GM12865 (cell line): Measurements from ENCODE around the gene SLC15A3.
A peak's percentile ranks its signal among the peaks of the same experiment; 100 is the strongest.
"Not testable (repeated sequence)": the region's sequence is repeated elsewhere in the genome, so short reads cannot be mapped to it uniquely, and the experiment has no call there.

Experiments
- DNase-seq: peaks from one replicate; pipeline ENCODE4 v3.0.0; 2010; ENCODE audit warnings: low read depth
- H3K4me3 ChIP-seq: 2 replicates; pipeline ENCODE4 v1.5.1; 2011; ENCODE audit warnings: mild to moderate bottlenecking, low read depth, low read length, control low read depth
- TF ChIP-seq, protein P1 (sequence below): IDR thresholded peaks from 2 replicates; pipeline ENCODE4 v1.5.1; 2011; ENCODE audit warnings: low read length, control low read depth, low read depth, inconsistent platforms; ENCODE audit not compliant: insufficient read depth; ENCODE audit errors: missing control alignments

SLC15A3 gene

DNA sequence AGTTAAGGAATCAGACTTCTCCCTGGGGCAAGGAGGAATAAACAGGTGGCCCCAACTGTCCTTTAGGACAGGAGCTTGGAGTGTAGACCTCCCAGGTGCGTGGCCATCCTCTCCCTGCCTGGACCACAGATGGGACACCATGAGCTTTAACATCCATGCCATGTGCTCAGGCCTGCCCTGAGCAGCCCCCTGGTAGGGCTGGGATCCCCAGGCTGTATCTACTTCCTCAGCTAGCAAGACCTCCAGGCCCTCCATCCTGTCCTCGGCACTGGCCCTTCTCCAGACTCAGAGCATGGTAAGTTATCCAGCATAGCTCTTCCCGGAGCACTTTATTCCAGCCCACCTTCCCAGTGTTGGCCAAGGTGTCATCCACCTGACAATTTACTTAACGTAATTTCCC lies 25.2 kb upstream of the SLC15A3 start:
- TF ChIP-seq, protein P1, sequence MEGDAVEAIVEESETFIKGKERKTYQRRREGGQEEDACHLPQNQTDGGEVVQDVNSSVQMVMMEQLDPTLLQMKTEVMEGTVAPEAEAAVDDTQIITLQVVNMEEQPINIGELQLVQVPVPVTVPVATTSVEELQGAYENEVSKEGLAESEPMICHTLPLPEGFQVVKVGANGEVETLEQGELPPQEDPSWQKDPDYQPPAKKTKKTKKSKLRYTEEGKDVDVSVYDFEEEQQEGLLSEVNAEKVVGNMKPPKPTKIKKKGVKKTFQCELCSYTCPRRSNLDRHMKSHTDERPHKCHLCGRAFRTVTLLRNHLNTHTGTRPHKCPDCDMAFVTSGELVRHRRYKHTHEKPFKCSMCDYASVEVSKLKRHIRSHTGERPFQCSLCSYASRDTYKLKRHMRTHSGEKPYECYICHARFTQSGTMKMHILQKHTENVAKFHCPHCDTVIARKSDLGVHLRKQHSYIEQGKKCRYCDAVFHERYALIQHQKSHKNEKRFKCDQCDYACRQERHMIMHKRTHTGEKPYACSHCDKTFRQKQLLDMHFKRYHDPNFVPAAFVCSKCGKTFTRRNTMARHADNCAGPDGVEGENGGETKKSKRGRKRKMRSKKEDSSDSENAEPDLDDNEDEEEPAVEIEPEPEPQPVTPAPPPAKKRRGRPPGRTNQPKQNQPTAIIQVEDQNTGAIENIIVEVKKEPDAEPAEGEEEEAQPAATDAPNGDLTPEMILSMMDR, result no peak
- no peak for DNase-seq
- H3K4me3 ChIP-seq, result no peak overlapping the region

GRCh38 chr11:60974726-60975125 lies 22.8 kb upstream of the SLC15A3 start:
- no peak for DNase-seq
- no peak overlapping the region for H3K4me3 ChIP-seq
- TF ChIP-seq, protein P1, result no peak

DNA sequence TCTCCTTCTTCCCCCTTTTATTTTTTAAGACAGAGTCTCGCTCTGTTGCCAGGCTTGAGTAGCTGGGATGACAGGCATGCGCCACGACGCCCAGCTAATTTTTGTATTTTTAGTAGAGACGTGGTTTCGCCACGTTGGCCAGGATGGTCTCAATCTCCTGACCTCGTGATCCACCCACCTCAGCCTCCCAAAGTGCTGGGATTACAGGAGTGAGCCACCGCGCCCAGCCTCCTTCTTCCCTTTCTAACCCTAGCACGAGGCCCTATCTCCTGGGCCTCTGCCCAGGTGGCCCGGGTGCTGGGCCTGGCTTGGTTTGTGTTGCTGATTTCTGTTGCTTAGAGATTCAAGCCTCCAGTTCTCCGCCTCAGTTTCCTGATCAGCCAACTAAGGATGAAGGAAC lies 22.3 kb upstream of the SLC15A3 start:
- not testable (repeated sequence) for H3K4me3 ChIP-seq, DNase-seq

DNA sequence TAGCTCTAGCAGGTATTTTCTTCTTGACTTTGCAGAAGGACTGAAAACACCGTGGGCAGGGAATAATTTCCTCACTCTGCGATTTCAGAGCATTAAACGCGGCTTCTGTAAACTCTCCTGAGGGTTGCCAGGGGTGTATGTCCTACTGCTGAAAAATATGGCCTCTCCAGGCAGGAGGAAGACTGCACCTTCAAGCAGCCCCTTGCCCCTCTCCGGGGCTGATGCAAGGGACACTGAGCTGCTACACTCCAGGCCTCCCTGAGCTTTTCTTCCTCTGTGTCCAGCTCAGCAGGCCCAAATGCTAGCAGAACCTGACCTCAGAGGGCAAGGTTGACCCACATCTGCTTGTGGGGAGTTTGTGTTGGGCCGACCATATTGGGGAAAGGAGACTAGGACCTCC lies 21.7 kb upstream of the SLC15A3 start:
- H3K4me3 ChIP-seq, result no peak overlapping the region
- no peak for DNase-seq
- TF ChIP-seq, protein P1, result no peak

GRCh38 chr11:60972182-60973030 lies 20.4 kb upstream of the SLC15A3 start:
- DNase-seq, result no peak
- TF ChIP-seq, protein P1, result no peak
- H3K4me3 ChIP-seq, result no peak overlapping the region

- H3K4me3 ChIP-seq, result no peak within 1 kb of the TSS
- peak; percentile 35 for DNase-seq
- TF ChIP-seq, protein P1, result no peak
Observed at GRCh38 chr11:60971520-60971919, 19.5 kb upstream of the SLC15A3 start, which contains the start of gene CD6. Gene CD6 (plus strand): TSS chr11:60971680. CDS start chr11:60971866, 186 bp downstream.

- H3K4me3 ChIP-seq, result no peak overlapping the region
- TF ChIP-seq, protein P1, result no peak
- DNase-seq, result no peak
Observed at GRCh38 chr11:60970890-60971289, 18.9 kb upstream of the SLC15A3 start.
